Keratinocyte (primary cell): Measurements from ENCODE around the gene RRP8. TPM values are rescaled to one million over a fixed set of nuclear protein-coding genes. Genes with fewer than 3 reads are reported as not detected.

ENCODE experiments used
- DNase-seq: peaks from one replicate; pipeline ENCODE4 v3.0.0-alpha.2; 2011; ENCODE audit warnings: low read depth, missing footprints, low spot score
- FAIRE-seq: peaks from 2 replicates; lab custom pipeline; 2011; peaks lifted over from hg19 to GRCh38; lab: Jason Lieb, UNC
- H2AFZ ChIP-seq: 2 replicates; pipeline ENCODE4 v1.6.0; 2012; ENCODE audit warnings: low read length, control low read depth, inconsistent platforms; ENCODE audit not compliant: control insufficient read depth
- H3K27ac ChIP-seq: 2 replicates; pipeline ENCODE4 v1.5.1; 2011; ENCODE audit warnings: low read length; ENCODE audit not compliant: control insufficient read depth, insufficient read depth
- H3K27me3 ChIP-seq: 3 replicates; pipeline ENCODE4 v1.6.0; 2011; ENCODE audit warnings: low read length; ENCODE audit not compliant: control insufficient read depth, insufficient read depth; ENCODE audit errors: extremely low read depth
- H3K36me3 ChIP-seq, 2 experiments: 2 replicates in 1 of 2; 3 replicates in 1 of 2; pipeline ENCODE4 v1.5.1; 2011; ENCODE audit warnings: low read length in 2 of 2, mild to moderate bottlenecking in 1 of 2; ENCODE audit not compliant: control insufficient read depth in 2 of 2, insufficient read depth in 2 of 2; ENCODE audit errors: extremely low read depth in 1 of 2
- H3K4me1 ChIP-seq: 3 replicates; pipeline ENCODE4 v1.5.1; 2011; ENCODE audit warnings: low read length; ENCODE audit not compliant: control insufficient read depth, insufficient read depth; ENCODE audit errors: extremely low read depth
- H3K4me2 ChIP-seq: 3 replicates; pipeline ENCODE4 v1.6.0; 2011; ENCODE audit warnings: low read depth, low read length; ENCODE audit not compliant: control insufficient read depth, insufficient read depth; ENCODE audit errors: extremely low read depth
- H3K4me3 ChIP-seq, 3 experiments: fragments of 200-600 bp in 1 of 3; sonication (generic) in 1 of 3; 2 replicates in 2 of 3; 3 replicates in 1 of 3; pipeline ENCODE4 v1.5.1; 2011 to 2016; ENCODE audit warnings: low read length in 3 of 3, mild to moderate bottlenecking in 3 of 3, control low read depth in 2 of 3, inconsistent platforms in 1 of 3, low read depth in 1 of 3, mixed read lengths in 1 of 3, mixed run types in 1 of 3, moderate library complexity in 1 of 3; ENCODE audit not compliant: control insufficient read depth in 2 of 3, insufficient read depth in 2 of 3; ENCODE audit errors: extremely low read depth in 1 of 3
- H3K79me2 ChIP-seq: 2 replicates; pipeline ENCODE4 v1.6.0; 2012; ENCODE audit warnings: low read length; ENCODE audit not compliant: control insufficient read depth, insufficient read depth
- H3K9ac ChIP-seq: 3 replicates; pipeline ENCODE4 v1.6.0; 2011; ENCODE audit warnings: low read length; ENCODE audit not compliant: control insufficient read depth, insufficient read depth; ENCODE audit errors: extremely low read depth
- H3K9me1 ChIP-seq: 3 replicates; pipeline ENCODE4 v1.6.0; 2011; ENCODE audit warnings: low read length; ENCODE audit not compliant: control insufficient read depth, insufficient read depth; ENCODE audit errors: extremely low read depth
- H3K9me3 ChIP-seq: 2 replicates; pipeline ENCODE4 v1.5.1; 2012; ENCODE audit warnings: low read depth, low read length; ENCODE audit not compliant: control insufficient read depth
- H4K20me1 ChIP-seq: 3 replicates; pipeline ENCODE4 v1.6.0; 2011; ENCODE audit warnings: low read length; ENCODE audit not compliant: control insufficient read depth, insufficient read depth; ENCODE audit errors: extremely low read depth
- EZH2 ChIP-seq: IDR thresholded peaks from one replicate; pipeline ENCODE4 v1.6.1; 2012; ENCODE audit warnings: inconsistent platforms, mild to moderate bottlenecking, low read length, moderate library complexity
- dilution Hi-C: fragments of 300-500 bp; cut with MboI; formaldehyde crosslinking; loops from one replicate; pipeline ENCODE4 v1.7.0; 2020; ENCODE audit warnings: low sequenced_read_pairs; ENCODE audit not compliant: extremely low pct_ligation_motif_present
- polyA plus RNA-seq, 5 experiments: library from polyadenylated mRNA; depleted of rRNA in 3 of 5; stranded (reverse) in 3 of 5; stranded (forward) in 1 of 5; unstranded in 1 of 5; fragments of >200 nt; gene quantifications; 1 replicate in 1 of 5; 2 replicates in 3 of 5; 3 replicates in 1 of 5; pipeline versions ENCODE4 v1.2.1 to v1.2.3, GENCODE V29; 2011 to 2012; ENCODE audit warnings: missing spikeins in 2 of 5, low read depth in 1 of 5, low replicate concordance in 1 of 5
- TF ChIP-seq, protein P1 (sequence below), 3 experiments: IDR thresholded peaks in 1 of 3; conservative IDR thresholded peaks in 1 of 3; optimal IDR thresholded peaks in 1 of 3; 2 replicates in 2 of 3; 3 replicates in 1 of 3; pipeline versions ENCODE3 to v1.5.1; 2011; ENCODE audit warnings: low read length in 3 of 3, mild to moderate bottlenecking in 3 of 3, moderate library complexity in 2 of 3, control low read depth in 1 of 3, inconsistent platforms in 1 of 3; ENCODE audit not compliant: insufficient read depth in 2 of 3; ENCODE audit errors: extremely low read depth in 1 of 3

RRP8 gene
- polyA plus RNA-seq, 1 donor (not counting 4 experiments of a cell fraction or from before 2014, with no cell fraction given): 15.0 TPM

GRCh38 chr11:6637871-6638270 is 34.5 kb upstream of the RRP8 start:
- H3K27me3 ChIP-seq: no peaks in the 10 kb centered on the region
- no peak overlapping the region for H3K4me2 ChIP-seq
- H3K9me1 ChIP-seq: no peaks in the 10 kb centered on the region
- dilution Hi-C loops: no loop called here
- no peaks in the 10 kb centered on the region for H4K20me1 ChIP-seq
- no peaks in the 10 kb centered on the region for H3K36me3 ChIP-seq
- no peaks in the 10 kb centered on the region for H3K4me1 ChIP-seq
- H3K79me2 ChIP-seq: no peaks in the 10 kb centered on the region
- no peak for FAIRE-seq
- no peaks in the 10 kb centered on the region for H3K9me3 ChIP-seq
- no peak overlapping the region for H2AFZ ChIP-seq
- TF ChIP-seq EZH2: no peak
- TF ChIP-seq, protein P1, sequence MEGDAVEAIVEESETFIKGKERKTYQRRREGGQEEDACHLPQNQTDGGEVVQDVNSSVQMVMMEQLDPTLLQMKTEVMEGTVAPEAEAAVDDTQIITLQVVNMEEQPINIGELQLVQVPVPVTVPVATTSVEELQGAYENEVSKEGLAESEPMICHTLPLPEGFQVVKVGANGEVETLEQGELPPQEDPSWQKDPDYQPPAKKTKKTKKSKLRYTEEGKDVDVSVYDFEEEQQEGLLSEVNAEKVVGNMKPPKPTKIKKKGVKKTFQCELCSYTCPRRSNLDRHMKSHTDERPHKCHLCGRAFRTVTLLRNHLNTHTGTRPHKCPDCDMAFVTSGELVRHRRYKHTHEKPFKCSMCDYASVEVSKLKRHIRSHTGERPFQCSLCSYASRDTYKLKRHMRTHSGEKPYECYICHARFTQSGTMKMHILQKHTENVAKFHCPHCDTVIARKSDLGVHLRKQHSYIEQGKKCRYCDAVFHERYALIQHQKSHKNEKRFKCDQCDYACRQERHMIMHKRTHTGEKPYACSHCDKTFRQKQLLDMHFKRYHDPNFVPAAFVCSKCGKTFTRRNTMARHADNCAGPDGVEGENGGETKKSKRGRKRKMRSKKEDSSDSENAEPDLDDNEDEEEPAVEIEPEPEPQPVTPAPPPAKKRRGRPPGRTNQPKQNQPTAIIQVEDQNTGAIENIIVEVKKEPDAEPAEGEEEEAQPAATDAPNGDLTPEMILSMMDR (optimal IDR thresholded peaks at IDR 0.05 in 1 of 3, IDR thresholded peaks at IDR 0.05 in 1 of 3, conservative IDR thresholded peaks at IDR 0.05 in 1 of 3; ENCODE audit: extremely low read depth in 1 of 3, insufficient read depth in 2 of 3, low read length in 3 of 3): no peak
- no peak for DNase-seq
- H3K4me3 ChIP-seq: no peak overlapping the region
- H3K9ac ChIP-seq: no peak overlapping the region
- H3K27ac ChIP-seq: no peak overlapping the region

DNA sequence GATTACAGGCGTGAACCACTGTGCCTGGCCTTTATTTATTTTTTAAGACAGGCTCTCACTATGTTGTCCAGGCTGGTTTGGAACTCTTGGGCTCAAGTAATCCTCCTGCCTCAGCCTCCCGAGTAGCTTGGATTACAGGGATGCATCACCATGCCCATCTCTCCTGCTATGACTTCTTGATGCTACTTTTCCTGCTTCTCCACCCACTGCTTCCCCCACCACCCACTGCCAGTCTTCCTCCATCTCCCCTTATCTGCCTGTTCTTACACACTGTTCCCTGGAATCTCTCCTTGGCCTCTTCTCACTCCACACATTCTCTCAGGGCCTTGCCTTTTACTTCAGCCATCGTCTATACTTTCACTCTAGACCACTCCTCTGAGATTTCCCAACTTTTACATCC is 33.1 kb upstream of the RRP8 start:
- no peaks in the 10 kb centered on the region for H3K9me1 ChIP-seq
- H3K4me1 ChIP-seq: no peaks in the 10 kb centered on the region
- peaks cover 7% of the 10 kb centered on the region for H3K27me3 ChIP-seq
- no peak overlapping the region for H2AFZ ChIP-seq
- no peak for TF ChIP-seq EZH2
- TF ChIP-seq, protein P1 (optimal IDR thresholded peaks at IDR 0.05 in 1 of 3, IDR thresholded peaks at IDR 0.05 in 1 of 3, conservative IDR thresholded peaks at IDR 0.05 in 1 of 3; ENCODE audit: extremely low read depth in 1 of 3, insufficient read depth in 2 of 3, low read length in 3 of 3): no peak
- no peak for DNase-seq
- H3K27ac ChIP-seq: no peak overlapping the region
- no peak overlapping the region for H3K4me3 ChIP-seq
- H3K9ac ChIP-seq: no peak overlapping the region
- H4K20me1 ChIP-seq: no peaks in the 10 kb centered on the region
- H3K79me2 ChIP-seq: no peaks in the 10 kb centered on the region
- no peaks in the 10 kb centered on the region for H3K9me3 ChIP-seq
- H3K36me3 ChIP-seq: no peaks in the 10 kb centered on the region
- no peak for FAIRE-seq
- dilution Hi-C loops: no loop called here
- H3K4me2 ChIP-seq: no peak overlapping the region
